Measurements from ENCODE around the gene STK24.

GRCh38 chr13:98451676-98452470 is 125.0 kb downstream of the STK24 start:
- TF ChIP-seq POLR2A (IDR thresholded peaks at IDR 0.05) = no peak
- no peak for TF ChIP-seq CTCF (IDR thresholded peaks at IDR 0.05 in 4 of 5, conservative IDR thresholded peaks at IDR 0.05 in 1 of 5)

Measured in gastrocnemius medialis (tissue), 4 donors.